Stimulated activated CD8-positive, alpha-beta memory T cell treated with anti-CD3 and anti-CD28 coated beads, Interleukin-4, amount 100 ng/mL, for 48 hours (primary cell): ENCODE measurements around the gene PHC1.
"Not testable (repeated sequence)": the region's sequence is repeated elsewhere in the genome, so short reads cannot be mapped to it uniquely, and the experiment has no call there.

Experiments used
- DNase-seq: peaks from one replicate; pipeline ENCODE4 v3.0.0-alpha.2; 2020

The PHC1 gene

GRCh38 chr12:8911606-8912268, 2.6 kb upstream of the PHC1 start:
- no peak for DNase-seq

- DNase-seq, result no peak
Measured at GRCh38 chr12:8912914-8913313, 1.4 kb upstream of the PHC1 start.

- no peak for DNase-seq
Measured at GRCh38 chr12:8913702-8914032, 642 bp upstream of the PHC1 start.

GRCh38 chr12:8914716-8915526, 612 bp downstream of the PHC1 start:
- DNase-seq, result peak; percentile 71

GRCh38 chr12:8916154-8916553, 1.8 kb downstream of the PHC1 start:
- DNase-seq, result no peak

GRCh38 chr12:8917031-8917430, 2.7 kb downstream of the PHC1 start:
- DNase-seq, result no peak

GRCh38 chr12:8917751-8918150, 3.4 kb downstream of the PHC1 start:
- DNase-seq, result no peak

- DNase-seq, result not testable (repeated sequence)
Measured at GRCh38 chr12:8919643-8920042, 5.3 kb downstream of the PHC1 start.

GRCh38 chr12:8922544-8922943, 8.2 kb downstream of the PHC1 start:
- no peak for DNase-seq

GRCh38 chr12:8930655-8931323, 16.5 kb downstream of the PHC1 start:
- not testable (repeated sequence) for DNase-seq

- not testable (repeated sequence) for DNase-seq
Measured at GRCh38 chr12:8932464-8932863, 18.2 kb downstream of the PHC1 start.

GRCh38 chr12:8934080-8934479, 19.8 kb downstream of the PHC1 start:
- not testable (repeated sequence) for DNase-seq

- DNase-seq, result no peak
Measured at GRCh38 chr12:8936735-8937134, 22.4 kb downstream of the PHC1 start.

GRCh38 chr12:8937842-8938442, 23.6 kb downstream of the PHC1 start:
- not testable (repeated sequence) for DNase-seq

- DNase-seq, result no peak
Measured at GRCh38 chr12:8941691-8942478, 27.6 kb downstream of the PHC1 start.

GRCh38 chr12:8943565-8944186, 29.4 kb downstream of the PHC1 start:
- DNase-seq, result no peak

- DNase-seq, result no peak
Measured at GRCh38 chr12:8946733-8947132, 32.4 kb downstream of the PHC1 start.

- DNase-seq, result no peak
Measured at GRCh38 chr12:8947737-8948136, 33.4 kb downstream of the PHC1 start.

- no peak for DNase-seq
Measured at GRCh38 chr12:8948701-8949341, 34.5 kb downstream of the PHC1 start.

GRCh38 chr12:8949342-8950220, 35.3 kb downstream of the PHC1 start, which contains the start of gene M6PR:
TSS of gene M6PR (minus strand) at chr12:8949645. CDS start at chr12:8946404, 3,241 bp downstream.
- peak; percentile 92 for DNase-seq

- DNase-seq, result no peak
Measured at GRCh38 chr12:8950221-8950527, 35.9 kb downstream of the PHC1 start.
